T-helper 1 cell treated with Interleukin-12 subunit alpha and Interleukin-12 subunit beta and Interleukin-4 antibody, amounts not matched to agents 30 μg/mL and 1 μg/mL, for 36 hours (primary cell): ENCODE data around the gene TSC2.
"Not testable (repeated sequence)": the region's sequence is repeated elsewhere in the genome, so short reads cannot be mapped to it uniquely, and the experiment has no call there.

Experiments
- H3K27ac Mint-ChIP-seq: one replicate; pipeline ENCODE4 v1.8.0; 2021; ENCODE audit warnings: mild to moderate bottlenecking, mixed read lengths
- H3K27me3 Mint-ChIP-seq: one replicate; pipeline ENCODE4 v1.8.0; 2021; ENCODE audit warnings: low read depth, mixed read lengths
- H3K36me3 Mint-ChIP-seq: one replicate; pipeline ENCODE4 v1.8.0; 2021; ENCODE audit warnings: low read depth, mixed read lengths
- H3K4me1 Mint-ChIP-seq: one replicate; pipeline ENCODE4 v1.8.0; 2021; ENCODE audit warnings: low read depth, mixed read lengths
- H3K4me3 Mint-ChIP-seq: one replicate; pipeline ENCODE4 v1.8.0; 2021; ENCODE audit warnings: mild to moderate bottlenecking, moderate library complexity, mixed read lengths
- H3K9me3 Mint-ChIP-seq: one replicate; pipeline ENCODE4 v1.8.0; 2021; ENCODE audit warnings: mixed read lengths

Gene TSC2

DNA sequence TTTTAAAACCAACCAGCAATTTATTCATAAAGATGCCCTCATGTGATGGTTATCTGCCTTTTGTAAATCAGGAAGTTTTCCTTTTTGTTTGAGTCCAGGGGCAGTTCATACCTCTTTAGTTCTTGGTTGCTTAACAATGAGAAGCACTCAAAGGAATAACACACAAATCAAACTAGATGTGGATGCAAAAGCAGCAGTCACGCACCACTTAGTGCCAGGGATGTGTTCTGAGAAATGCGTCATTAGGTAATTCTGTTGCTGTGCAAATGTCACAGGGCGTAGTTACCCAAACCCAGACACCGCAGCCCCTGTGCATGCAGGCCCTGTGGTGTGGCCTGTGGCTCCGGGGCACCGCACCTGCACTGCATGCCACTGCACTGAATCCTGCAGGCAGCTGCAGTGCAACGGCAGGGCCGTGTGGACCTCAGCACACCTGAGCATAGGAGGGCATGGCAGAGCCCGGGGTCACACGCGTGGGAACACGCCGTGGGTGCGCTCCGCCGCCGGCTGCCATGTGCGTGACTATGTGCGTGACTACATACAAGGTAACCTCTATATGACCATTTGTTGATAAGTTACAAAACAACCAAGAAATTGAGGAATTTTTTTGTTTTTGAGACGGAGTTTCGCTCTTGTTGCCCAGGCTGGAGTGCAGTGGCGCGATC is 48.3 kb downstream of the TSC2 start:
- Mint-ChIP-seq H3K36me3 (no peaks in the 10 kb centered on the region), H3K4me1 (no peaks in the 10 kb centered on the region), H3K27me3 (no peaks in the 10 kb centered on the region), H3K4me3 (no peak overlapping the region), H3K27ac (no peak overlapping the region), H3K9me3 (no peaks in the 10 kb centered on the region)

DNA sequence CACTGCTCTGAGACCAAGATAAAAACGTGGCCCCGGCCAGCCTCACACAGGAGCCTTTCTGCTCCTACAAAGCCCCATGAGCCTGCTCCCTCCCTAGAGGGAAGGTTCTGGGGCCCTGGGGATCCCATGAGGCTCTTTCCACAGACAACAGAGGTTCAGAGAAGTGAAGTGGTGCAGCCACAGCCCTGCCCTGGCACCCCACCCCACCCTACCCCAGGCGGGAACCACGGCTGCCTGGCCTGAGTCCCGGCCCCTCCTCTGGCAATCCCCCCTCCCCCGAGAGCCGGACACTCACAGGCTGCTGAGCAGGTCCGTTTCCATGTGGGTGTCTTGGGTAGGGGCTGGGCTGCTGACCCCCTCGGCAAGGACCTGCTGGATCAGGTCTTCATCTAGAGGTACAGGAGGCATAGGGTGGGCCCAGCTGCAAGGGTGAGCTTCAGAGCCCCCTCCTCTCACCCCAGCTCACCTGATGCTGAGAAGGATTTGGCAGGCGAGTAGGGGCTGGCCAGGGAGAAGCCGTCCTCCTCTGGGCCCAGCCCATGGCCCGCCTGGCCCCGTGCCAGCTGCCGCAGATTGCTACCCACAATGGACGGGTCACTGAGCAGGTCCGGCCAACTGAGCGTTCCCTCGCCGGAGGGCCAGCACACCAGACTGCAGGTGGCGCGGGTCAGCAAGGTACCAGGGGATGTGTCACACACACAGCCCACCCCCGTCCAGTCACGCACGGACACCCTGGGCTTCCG is 49.2 kb downstream of the TSC2 start:
- H3K27ac Mint-ChIP-seq: no peak overlapping the region
- H3K4me1 Mint-ChIP-seq: no peaks in the 10 kb centered on the region
- H3K36me3 Mint-ChIP-seq: no peaks in the 10 kb centered on the region
- H3K4me3 Mint-ChIP-seq: no peak overlapping the region
- H3K27me3 Mint-ChIP-seq: no peaks in the 10 kb centered on the region
- H3K9me3 Mint-ChIP-seq: no peaks in the 10 kb centered on the region

DNA sequence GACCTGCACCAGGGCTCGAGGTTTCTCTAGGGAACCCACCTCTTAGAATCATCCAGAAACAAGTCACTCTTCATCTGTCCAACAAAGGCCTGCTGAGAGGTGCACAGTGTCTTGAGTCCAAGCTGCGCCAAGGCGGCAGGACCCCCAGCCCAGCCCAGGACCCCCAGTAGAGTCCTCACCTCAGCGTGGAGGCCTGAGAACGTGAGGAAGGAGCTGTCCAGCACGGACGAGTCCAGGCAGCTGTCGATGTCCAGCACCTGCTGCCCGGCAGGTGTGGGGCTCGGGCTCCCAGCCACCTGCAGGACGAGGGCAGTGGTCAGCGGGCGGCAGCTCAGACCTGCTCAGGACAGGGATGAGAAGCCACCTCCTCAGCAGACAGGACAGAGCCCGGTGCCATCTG is 49.9 kb downstream of the TSC2 start:
- not testable (repeated sequence) for H3K9me3 Mint-ChIP-seq, H3K27ac Mint-ChIP-seq, H3K4me3 Mint-ChIP-seq, H3K36me3 Mint-ChIP-seq, H3K4me1 Mint-ChIP-seq, H3K27me3 Mint-ChIP-seq

DNA sequence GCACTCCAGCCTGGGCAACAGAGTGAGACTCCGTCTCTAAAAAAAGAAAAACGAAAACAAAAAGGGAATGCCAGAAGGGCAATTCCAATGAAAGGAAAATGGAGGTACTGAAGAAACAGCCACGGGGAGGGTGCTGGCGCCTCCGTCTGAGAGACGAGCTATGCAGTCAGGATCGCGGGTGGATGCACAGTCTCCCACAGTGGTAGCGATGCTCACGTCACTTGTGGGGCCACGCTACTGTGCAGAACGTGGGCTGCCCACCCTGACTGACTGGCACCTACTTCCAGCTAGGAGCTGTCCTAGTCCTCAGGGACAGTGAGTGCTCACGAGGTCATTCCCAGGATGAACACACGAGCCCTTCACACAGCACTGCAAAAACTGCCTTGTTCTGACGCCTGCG is 53.8 kb downstream of the TSC2 start:
- H3K4me3 Mint-ChIP-seq, H3K4me1 Mint-ChIP-seq, H3K27ac Mint-ChIP-seq, H3K27me3 Mint-ChIP-seq, H3K36me3 Mint-ChIP-seq, H3K9me3 Mint-ChIP-seq: not testable (repeated sequence)

DNA sequence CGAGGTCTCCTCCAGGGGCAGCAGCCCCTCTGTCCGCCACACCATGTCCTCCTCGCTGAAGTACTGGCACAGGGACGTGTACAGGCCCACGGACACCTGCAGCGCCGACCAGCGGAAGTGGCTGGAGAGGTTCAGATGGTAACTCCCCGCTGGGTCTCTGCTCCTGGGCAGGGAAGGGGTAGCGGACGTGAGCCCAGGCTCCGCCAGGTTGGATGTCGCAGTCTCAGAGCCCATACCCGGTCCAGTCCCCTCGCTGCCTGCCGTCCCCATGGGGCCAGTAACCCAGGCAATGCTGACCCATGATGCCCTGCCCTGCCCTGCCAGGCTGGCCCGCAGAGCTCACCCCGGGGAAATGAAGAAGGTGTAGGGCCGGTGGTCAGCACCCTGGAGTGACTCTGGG is 54.7 kb downstream of the TSC2 start:
- H3K36me3 Mint-ChIP-seq: peaks cover under 1% of the 10 kb centered on the region
- H3K27ac Mint-ChIP-seq: no peak overlapping the region
- no peaks in the 10 kb centered on the region for H3K4me1 Mint-ChIP-seq
- H3K9me3 Mint-ChIP-seq: no peaks in the 10 kb centered on the region
- no peak overlapping the region for H3K4me3 Mint-ChIP-seq
- no peaks in the 10 kb centered on the region for H3K27me3 Mint-ChIP-seq

DNA sequence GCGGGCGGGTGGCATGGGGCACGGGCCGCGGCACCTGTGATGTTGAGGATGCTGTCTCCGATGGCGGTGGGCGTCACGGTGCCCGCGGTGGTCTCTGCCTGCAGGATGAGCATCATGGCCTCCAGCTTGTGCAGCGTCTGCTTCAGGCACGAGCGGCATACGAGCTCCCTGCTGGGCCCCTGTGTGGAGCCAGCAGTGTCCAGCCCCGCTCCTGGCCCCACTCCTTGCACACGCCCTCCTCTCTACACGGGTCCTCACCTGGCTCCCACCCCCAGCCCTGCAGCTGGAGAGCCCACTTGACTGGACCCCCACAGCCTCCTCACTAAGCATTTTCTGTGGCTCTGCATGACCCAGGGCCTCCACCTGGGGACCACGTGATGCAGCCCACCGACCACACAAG is 56.7 kb downstream of the TSC2 start:
- not testable (repeated sequence) for H3K27me3 Mint-ChIP-seq, H3K27ac Mint-ChIP-seq, H3K9me3 Mint-ChIP-seq, H3K4me3 Mint-ChIP-seq, H3K36me3 Mint-ChIP-seq, H3K4me1 Mint-ChIP-seq

DNA sequence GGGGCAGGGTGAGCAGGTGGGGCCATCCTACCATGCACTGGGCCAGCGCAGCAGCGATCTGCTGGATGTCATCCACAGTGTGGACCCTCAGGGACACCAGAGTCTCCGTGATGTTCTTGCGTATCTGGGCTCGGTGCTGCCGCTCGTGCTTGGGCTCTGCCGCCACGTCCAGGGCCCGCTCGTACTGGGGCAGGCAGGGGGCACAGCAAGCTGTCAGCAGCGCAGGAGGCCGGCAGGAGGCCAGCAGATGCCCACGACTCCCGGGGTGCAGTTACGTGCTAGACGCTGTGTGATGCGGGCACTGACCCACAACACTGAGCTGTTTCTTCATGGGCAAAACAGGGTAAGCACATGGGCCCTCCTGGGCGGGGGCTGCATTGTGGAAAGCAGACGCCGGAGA is 57.5 kb downstream of the TSC2 start:
- H3K27me3 Mint-ChIP-seq, H3K4me1 Mint-ChIP-seq, H3K27ac Mint-ChIP-seq, H3K9me3 Mint-ChIP-seq, H3K4me3 Mint-ChIP-seq, H3K36me3 Mint-ChIP-seq: not testable (repeated sequence)

DNA sequence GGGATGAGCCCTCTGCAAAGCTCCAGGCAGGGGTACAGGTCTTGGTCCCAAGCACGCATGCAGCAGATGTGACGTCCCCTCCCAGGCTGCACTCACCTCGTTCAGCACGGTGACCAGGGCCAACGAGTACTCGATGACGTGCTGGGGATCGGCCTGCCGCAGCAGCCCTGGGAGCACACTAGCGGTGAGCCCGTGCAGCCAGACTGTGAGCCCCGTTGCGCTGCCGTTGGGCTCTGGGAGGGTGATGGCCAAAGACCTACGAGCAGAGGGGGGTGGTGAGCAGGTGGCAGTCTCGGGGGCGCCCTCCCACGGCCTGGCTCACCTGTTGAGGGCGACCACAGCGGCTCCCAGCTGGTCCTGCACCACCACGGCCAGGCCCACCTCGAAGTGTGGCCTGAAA is 58.0 kb downstream of the TSC2 start:
- not testable (repeated sequence) for H3K27me3 Mint-ChIP-seq, H3K4me3 Mint-ChIP-seq, H3K9me3 Mint-ChIP-seq, H3K27ac Mint-ChIP-seq, H3K4me1 Mint-ChIP-seq, H3K36me3 Mint-ChIP-seq

DNA sequence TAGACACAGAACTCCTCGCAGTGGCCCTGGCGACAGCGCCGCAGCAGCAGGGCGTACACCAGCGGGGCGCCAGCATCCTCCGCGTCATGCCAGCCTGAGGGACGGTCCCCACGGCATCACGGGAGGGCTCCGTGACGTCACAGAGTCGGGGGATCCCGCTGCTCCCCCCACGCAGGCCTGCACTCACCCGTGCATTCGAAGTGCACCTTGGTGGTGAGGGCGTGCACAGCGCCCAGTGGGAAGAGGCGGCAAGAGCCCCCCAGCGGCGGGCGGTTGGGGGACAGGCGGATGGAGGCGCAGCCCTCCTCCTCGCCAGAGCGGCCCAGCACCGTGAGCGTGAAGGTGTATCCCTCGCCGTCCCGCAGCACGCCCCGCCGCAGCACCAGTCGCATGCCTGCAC is 58.4 kb downstream of the TSC2 start:
- H3K27ac Mint-ChIP-seq, H3K9me3 Mint-ChIP-seq, H3K36me3 Mint-ChIP-seq, H3K4me3 Mint-ChIP-seq, H3K27me3 Mint-ChIP-seq, H3K4me1 Mint-ChIP-seq: not testable (repeated sequence)

DNA sequence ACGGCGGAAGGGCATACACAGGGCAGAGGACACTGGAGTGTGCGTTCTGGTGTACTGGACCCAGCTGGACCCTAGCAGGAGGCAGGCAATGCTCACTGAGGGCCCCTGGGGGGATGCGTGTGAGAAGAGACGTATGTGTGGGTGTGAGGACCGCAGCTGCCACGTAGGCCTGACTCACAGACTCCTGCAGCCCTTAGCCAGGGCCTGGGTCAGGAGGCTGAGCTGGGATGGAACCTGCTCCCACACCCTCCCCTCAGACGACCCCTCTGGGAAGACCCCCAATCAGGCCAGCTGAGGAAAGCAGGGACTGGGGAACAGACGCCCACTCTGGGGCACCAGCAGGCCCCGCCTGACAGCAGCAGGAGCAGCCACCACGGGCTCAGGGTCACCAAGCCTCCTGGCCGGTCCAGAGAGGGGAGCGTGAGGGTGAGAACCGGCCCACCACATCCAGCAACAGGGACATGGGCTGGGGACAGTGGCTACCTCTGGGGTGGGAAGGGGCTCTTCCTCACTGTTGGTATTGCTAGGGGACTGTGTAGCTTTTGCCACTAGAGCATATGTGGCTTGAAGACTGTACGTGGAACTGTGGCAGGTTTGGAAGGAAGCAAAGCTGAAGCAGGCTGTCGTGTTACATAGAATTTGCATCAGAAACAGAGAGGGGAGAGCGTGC is 59.5 kb downstream of the TSC2 start:
- H3K4me1 Mint-ChIP-seq, H3K27me3 Mint-ChIP-seq, H3K4me3 Mint-ChIP-seq, H3K36me3 Mint-ChIP-seq, H3K9me3 Mint-ChIP-seq: not testable (repeated sequence)
- peak overlapping the region; percentile 23 for H3K27ac Mint-ChIP-seq

DNA sequence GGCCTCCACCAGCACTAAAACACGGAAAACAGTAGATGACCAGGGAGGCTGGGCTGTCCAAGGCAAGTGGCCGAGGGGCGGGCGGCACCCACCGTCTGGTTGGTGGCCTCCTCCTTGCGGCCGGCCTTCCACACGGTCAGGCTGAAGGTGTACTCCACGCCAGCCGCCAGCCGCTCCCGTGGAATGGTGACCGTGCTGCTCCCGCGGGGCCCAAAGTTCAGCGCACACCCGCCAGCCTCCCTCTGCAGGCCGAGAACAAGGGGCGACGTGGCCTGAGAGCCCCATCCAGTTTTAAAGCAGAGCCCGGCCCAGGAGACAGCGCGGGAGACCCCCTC is 60.0 kb downstream of the TSC2 start:
- not testable (repeated sequence) for H3K27me3 Mint-ChIP-seq, H3K36me3 Mint-ChIP-seq, H3K27ac Mint-ChIP-seq, H3K4me3 Mint-ChIP-seq, H3K4me1 Mint-ChIP-seq, H3K9me3 Mint-ChIP-seq

DNA sequence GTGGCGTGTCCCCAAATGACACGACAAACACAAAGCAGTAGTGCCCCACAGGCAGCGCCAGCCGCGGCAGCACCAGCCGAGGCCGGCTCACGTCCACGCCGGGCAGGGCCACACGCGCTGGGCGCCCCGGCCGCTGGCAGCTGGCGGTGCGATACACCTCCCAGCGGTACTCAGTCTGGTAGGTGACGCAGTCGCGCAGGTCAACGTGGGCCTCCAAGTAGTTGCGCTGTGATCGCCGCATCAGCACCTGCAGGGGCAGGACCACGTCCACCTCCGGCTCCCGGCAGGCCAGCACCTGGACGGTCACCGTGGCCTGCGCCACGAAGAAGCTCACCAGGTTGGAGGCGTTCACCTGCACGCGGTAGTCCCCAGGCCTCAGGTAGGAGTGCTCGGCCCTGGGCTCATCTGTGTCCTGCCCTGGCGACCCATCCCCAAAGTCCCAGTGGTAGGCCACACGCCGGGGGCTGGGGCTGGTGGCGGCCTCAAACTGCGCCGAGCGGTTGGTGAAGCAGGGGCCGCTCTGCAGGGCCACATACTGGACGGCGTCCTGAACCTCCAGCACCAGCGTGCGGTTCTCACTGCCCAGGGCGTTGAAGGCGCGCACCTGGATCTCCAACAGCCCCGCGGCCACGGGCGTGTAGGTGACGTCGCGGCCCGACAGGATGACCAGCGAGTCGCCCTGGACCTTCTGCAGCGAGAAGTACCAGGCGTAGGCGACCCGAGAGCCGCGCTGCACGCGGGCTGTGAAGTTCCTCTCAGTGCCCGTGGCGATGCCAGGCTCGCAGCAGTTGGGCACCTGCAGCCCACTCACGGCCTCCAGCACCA is 60.9 kb downstream of the TSC2 start:
- not testable (repeated sequence) for H3K4me3 Mint-ChIP-seq, H3K27me3 Mint-ChIP-seq, H3K4me1 Mint-ChIP-seq, H3K36me3 Mint-ChIP-seq, H3K27ac Mint-ChIP-seq, H3K9me3 Mint-ChIP-seq

DNA sequence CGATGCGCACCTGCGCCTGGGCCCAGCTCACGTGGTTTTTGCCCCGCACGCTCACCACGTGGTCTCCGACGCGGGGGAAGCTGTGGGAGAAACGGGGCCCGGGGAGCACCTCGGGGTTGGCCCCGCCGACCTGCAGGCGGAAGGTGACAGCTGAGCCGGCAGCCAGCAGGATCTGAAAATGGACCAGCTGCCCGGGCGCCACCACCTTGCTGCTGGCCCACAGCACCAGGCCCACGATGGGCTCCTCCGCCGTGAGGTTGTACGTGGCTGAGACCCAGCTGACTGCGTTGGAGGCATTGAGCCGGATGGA is 61.4 kb downstream of the TSC2 start:
- not testable (repeated sequence) for H3K9me3 Mint-ChIP-seq, H3K4me3 Mint-ChIP-seq, H3K27me3 Mint-ChIP-seq, H3K36me3 Mint-ChIP-seq, H3K27ac Mint-ChIP-seq, H3K4me1 Mint-ChIP-seq

DNA sequence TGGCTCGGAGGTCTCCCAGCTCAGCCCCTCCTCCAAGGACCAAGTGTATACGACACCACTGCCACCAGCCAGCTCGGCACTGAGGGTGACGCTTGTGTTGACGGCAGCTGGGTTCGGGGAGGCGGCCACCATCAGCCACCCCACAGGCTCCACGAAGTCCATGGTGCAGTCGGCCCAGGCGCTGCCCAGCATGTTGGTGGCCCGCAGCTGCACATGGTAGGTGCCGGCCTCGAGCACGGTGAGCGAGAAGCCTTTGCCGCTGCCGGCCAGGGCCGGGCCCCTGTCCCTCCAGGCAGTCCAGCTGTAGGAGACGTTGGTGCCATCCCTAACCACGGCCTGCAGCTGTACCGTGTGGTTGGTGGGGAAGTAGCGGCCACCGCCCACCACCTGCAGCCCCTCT is 62.1 kb downstream of the TSC2 start:
- H3K9me3 Mint-ChIP-seq, H3K27me3 Mint-ChIP-seq, H3K4me1 Mint-ChIP-seq, H3K4me3 Mint-ChIP-seq, H3K36me3 Mint-ChIP-seq, H3K27ac Mint-ChIP-seq: not testable (repeated sequence)

DNA sequence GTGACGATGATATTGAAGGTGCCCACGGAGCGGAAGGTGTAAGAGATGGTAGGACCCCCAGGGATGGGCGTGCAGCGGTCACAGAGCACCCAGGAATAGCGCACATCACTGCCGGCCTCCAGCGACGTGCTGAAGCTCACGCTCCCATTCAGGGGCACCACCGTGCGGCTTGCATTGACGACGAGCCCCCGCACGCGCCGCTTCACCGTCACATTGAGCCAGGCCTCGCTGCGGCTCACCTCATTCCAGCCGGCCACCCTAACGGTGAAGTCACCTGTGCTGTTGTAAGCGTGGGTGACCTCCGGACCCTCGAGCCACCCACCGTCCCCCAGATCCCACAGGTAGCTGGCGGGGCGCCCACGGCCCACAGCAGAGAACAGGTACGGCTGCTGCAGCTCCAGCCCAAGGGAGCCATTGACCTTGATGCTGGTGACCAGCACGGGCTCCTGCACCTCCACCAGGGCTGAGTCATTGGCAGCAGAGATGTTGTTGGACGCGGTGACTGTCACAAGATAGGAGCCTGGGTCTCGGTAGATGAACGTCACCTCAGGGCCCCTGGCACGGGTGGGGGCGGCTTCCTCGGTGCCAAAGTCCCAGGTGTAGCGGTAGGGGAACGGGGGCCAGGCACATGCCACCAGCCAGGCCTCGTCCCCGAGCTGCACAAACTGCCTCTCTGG is 62.7 kb downstream of the TSC2 start:
- not testable (repeated sequence) for H3K4me1 Mint-ChIP-seq, H3K27me3 Mint-ChIP-seq, H3K4me3 Mint-ChIP-seq, H3K36me3 Mint-ChIP-seq, H3K27ac Mint-ChIP-seq, H3K9me3 Mint-ChIP-seq
